ENCODE data around the gene SLCO2B1. TPM values are rescaled to one million over a fixed set of nuclear protein-coding genes. Genes with fewer than 3 reads are reported as not detected.
"Not testable (repeated sequence)": the region's sequence is repeated elsewhere in the genome, so short reads cannot be mapped to it uniquely, and the experiment has no call there.

SLCO2B1 gene
- total RNA-seq, 4 donors from 2014 or later: 72.9 to 165 (median 111) TPM

- in situ Hi-C loops (cut with MboI; ENCODE audit: low pct_ligation_motif_present in 1 of 4, low pct_unique_long_range_greater_than_20kb in 1 of 4, low sequenced_read_pairs in 3 of 4): no loop called here
- no peaks in the 10 kb centered on the region for H3K4me1 ChIP-seq
- no peak overlapping the region for H3K4me3 ChIP-seq
- intact Hi-C loops (cut with DNase I; ENCODE audit: low total_unique reads): no loop called here
- DNase-seq: no peak
- H3K27ac ChIP-seq: no peak overlapping the region
- 64 to 65% methylated on average over 6 to 9 of the region's 9 CpGs for WGBS, 2 donors (ENCODE audit: low coverage in 1 of 2)
- no peaks in the 10 kb centered on the region for H3K9me3 ChIP-seq
- H3K36me3 ChIP-seq: no peaks in the 10 kb centered on the region
- H3K27me3 ChIP-seq: peaks cover 5% of the 10 kb centered on the region
- no peak for TF ChIP-seq POLR2AphosphoS5 (IDR thresholded peaks at IDR 0.05)
- TF ChIP-seq EP300 (IDR thresholded peaks at IDR 0.05; ENCODE audit: low read depth): no peak
- no peak for TF ChIP-seq CTCF (IDR thresholded peaks at IDR 0.05)
- no peak for TF ChIP-seq POLR2A (IDR thresholded peaks at IDR 0.05)
Measured at GRCh38 chr11:75105462-75105925, 45.4 kb upstream of the SLCO2B1 start.

- intact Hi-C loops (cut with DNase I; ENCODE audit: low total_unique reads); DNase-seq; H3K4me3 ChIP-seq; H3K4me1 ChIP-seq; in situ Hi-C loops (cut with MboI; ENCODE audit: low pct_ligation_motif_present in 1 of 4, low pct_unique_long_range_greater_than_20kb in 1 of 4, low sequenced_read_pairs in 3 of 4); H3K27ac ChIP-seq; H3K36me3 ChIP-seq; H3K27me3 ChIP-seq; H3K9me3 ChIP-seq: not testable (repeated sequence)
- 57 to 83% methylated on average over 2 of the region's 2 CpGs for WGBS, 2 donors (ENCODE audit: low coverage in 1 of 2)
Measured at GRCh38 chr11:75105967-75106681, 44.8 kb upstream of the SLCO2B1 start.

GRCh38 chr11:75107187-75107586, 43.7 kb upstream of the SLCO2B1 start:
- 59 to 83% methylated on average over 2 to 4 of the region's 4 CpGs for WGBS, 2 donors (ENCODE audit: low coverage in 1 of 2)
- in situ Hi-C loops (cut with MboI; ENCODE audit: low pct_ligation_motif_present in 1 of 4, low pct_unique_long_range_greater_than_20kb in 1 of 4, low sequenced_read_pairs in 3 of 4): no loop called here
- Histone ChIP-seq H3K9me3 (no peaks in the 10 kb centered on the region), H3K4me1 (no peaks in the 10 kb centered on the region), H3K27me3 (no peaks in the 10 kb centered on the region), H3K36me3 (no peaks in the 10 kb centered on the region), H3K4me3 (no peak overlapping the region), H3K27ac (no peak overlapping the region)
- no peak for TF ChIP-seq POLR2A (IDR thresholded peaks at IDR 0.05)
- TF ChIP-seq CTCF (IDR thresholded peaks at IDR 0.05): no peak
- no peak for TF ChIP-seq POLR2AphosphoS5 (IDR thresholded peaks at IDR 0.05)
- TF ChIP-seq EP300 (IDR thresholded peaks at IDR 0.05; ENCODE audit: low read depth): no peak
- intact Hi-C loops (cut with DNase I; ENCODE audit: low total_unique reads): no loop called here
- DNase-seq: no peak

GRCh38 chr11:75112200-75112599, 38.7 kb upstream of the SLCO2B1 start:
- intact Hi-C loops (cut with DNase I; ENCODE audit: low total_unique reads) (no loop called here), in situ Hi-C loops (cut with MboI; ENCODE audit: low pct_ligation_motif_present in 1 of 4, low pct_unique_long_range_greater_than_20kb in 1 of 4, low sequenced_read_pairs in 3 of 4) (no loop called here)
- H3K4me1 ChIP-seq: no peaks in the 10 kb centered on the region
- H3K27ac ChIP-seq: no peak overlapping the region
- WGBS, 2 donors (ENCODE audit: low coverage in 1 of 2): 79 to 85% methylated on average over 2 of the region's 2 CpGs
- no peak overlapping the region for H3K4me3 ChIP-seq
- H3K9me3 ChIP-seq: peaks cover 0 to 3% of the 10 kb centered on the region in 2 donors
- no peak for DNase-seq
- no peak for TF ChIP-seq POLR2AphosphoS5 (IDR thresholded peaks at IDR 0.05)
- TF ChIP-seq POLR2A (IDR thresholded peaks at IDR 0.05): no peak
- TF ChIP-seq EP300 (IDR thresholded peaks at IDR 0.05; ENCODE audit: low read depth): no peak
- TF ChIP-seq CTCF (IDR thresholded peaks at IDR 0.05): no peak
- H3K36me3 ChIP-seq: no peaks in the 10 kb centered on the region
- H3K27me3 ChIP-seq: no peaks in the 10 kb centered on the region

- in situ Hi-C loops (cut with MboI; ENCODE audit: low pct_ligation_motif_present in 1 of 4, low pct_unique_long_range_greater_than_20kb in 1 of 4, low sequenced_read_pairs in 3 of 4): no loop called here
- H3K4me1 ChIP-seq: no peaks in the 10 kb centered on the region
- peaks cover 0 to 3% of the 10 kb centered on the region in 2 donors for H3K9me3 ChIP-seq
- DNase-seq: no peak
- no peak overlapping the region for H3K27ac ChIP-seq
- WGBS, 2 donors (ENCODE audit: low coverage in 1 of 2): 40 to 50% methylated on average over 1 of the region's 1 CpG
- intact Hi-C loops (cut with DNase I; ENCODE audit: low total_unique reads): no loop called here
- H3K4me3 ChIP-seq: no peak overlapping the region
- H3K36me3 ChIP-seq: no peaks in the 10 kb centered on the region
- no peaks in the 10 kb centered on the region for H3K27me3 ChIP-seq
- TF ChIP-seq POLR2A (IDR thresholded peaks at IDR 0.05) (no peak), POLR2AphosphoS5 (IDR thresholded peaks at IDR 0.05) (no peak), EP300 (IDR thresholded peaks at IDR 0.05; ENCODE audit: low read depth) (no peak), CTCF (IDR thresholded peaks at IDR 0.05) (no peak)
Measured at GRCh38 chr11:75113030-75113429, 37.9 kb upstream of the SLCO2B1 start.

Measured in transverse colon (tissue), 4 donors.